GM21360 (cell line): ENCODE measurements around the gene BUD23.
"Not testable (repeated sequence)": the region's sequence is repeated elsewhere in the genome, so short reads cannot be mapped to it uniquely, and the experiment has no call there.

Source experiments
- ATAC-seq: cut with Tn5 transposase; IDR thresholded peaks from one replicate; pipeline ENCODE4 v1.9.1; 2021; ENCODE audit warnings: mild to moderate bottlenecking, moderate library complexity; ENCODE audit not compliant: unreplicated experiment

The BUD23 gene

GRCh38 chr7:73683056-73683787 is at the start of gene BUD23, which contains the start of gene DNAJC30:
Gene BUD23, plus strand, starts transcription at chr7:73683597. Its CDS starts 29 bp downstream, at chr7:73683626.
Gene DNAJC30, minus strand, starts transcription at chr7:73683453. Its CDS starts 30 bp downstream, at chr7:73683423.
- peak; percentile 85 for ATAC-seq

GRCh38 chr7:73633844-73634243 is 49.6 kb upstream of the BUD23 start:
- no peak for ATAC-seq

GRCh38 chr7:73635428-73636200 is 47.8 kb upstream of the BUD23 start:
- ATAC-seq = no peak

- ATAC-seq = no peak
Observed at GRCh38 chr7:73638911-73639310, 44.5 kb upstream of the BUD23 start.

DNA sequence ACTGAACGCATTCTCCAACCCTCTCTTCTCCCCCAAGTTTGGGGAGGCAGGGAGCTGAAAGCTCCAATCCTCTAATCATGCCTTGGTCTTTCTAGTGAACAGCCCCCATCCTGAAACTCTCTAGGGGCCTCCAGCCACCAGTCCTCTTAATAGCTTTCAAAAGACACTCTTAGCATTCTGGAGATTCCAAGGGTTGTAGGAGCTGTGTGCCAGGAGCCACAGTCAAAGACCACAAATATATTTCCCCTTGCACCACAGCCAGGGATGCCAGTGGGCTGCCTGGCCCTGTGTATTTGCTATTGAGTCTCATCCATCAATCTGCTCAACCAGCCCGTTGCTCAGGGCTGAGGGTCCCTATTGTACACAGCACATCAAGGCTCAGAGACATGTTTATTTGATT is 40.6 kb upstream of the BUD23 start:
- ATAC-seq = no peak

DNA sequence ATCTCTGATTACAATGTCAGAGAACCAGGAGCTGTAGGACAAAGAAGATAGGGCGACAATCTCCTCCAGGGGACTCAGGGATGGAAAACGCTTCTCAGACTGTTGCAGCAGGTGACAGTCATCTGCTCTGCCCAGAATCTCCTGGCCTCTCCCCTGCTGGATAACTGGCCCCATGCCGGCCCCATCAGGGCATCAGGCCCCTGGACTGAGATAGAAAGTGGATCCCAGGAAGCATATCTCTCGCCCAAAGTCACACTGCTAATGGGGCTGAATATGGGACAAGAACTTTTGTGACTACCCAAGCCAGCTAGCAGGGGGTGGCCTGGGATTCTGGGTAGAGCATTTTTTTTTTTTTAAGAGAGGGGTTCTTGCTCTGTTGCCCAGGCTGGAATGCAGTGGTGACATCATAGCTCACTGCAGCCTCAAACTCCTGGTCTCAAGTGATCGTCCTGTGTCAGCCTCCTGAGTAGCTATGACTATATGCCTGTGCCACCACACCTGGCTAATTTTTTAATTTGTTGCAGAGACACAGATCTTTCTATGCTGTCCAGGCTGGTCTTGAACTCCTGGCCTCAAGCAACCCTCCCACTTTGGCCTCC is 38.6 kb upstream of the BUD23 start:
- ATAC-seq = no peak

DNA sequence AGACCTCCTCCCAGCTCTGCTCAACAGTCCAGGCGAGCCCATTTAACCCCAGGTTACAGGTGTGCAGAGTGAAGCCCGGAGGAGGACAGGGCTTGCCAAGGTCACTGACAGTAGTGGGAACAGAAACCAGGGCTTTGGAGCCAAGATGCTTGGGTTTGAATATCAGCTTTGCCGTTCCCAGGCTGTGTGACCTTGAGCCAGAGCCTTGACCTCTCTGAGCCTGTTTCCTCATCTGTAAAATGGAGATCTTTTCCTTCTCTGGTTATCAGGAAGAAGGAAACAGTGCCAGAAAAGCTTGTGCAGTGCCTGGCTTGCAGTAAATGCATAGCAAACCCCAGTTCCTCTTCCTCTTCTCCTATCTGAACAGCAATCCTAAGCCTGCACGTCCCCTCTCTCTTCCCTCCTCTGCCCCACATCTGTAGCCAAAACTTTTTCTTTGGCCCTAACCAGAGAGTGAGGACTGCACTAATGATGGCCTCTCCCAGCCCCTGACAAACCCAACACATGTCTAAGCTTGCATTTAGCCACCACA is 37.7 kb upstream of the BUD23 start:
- no peak for ATAC-seq

- no peak for ATAC-seq
Observed at GRCh38 chr7:73646785-73647724, 36.3 kb upstream of the BUD23 start.

DNA sequence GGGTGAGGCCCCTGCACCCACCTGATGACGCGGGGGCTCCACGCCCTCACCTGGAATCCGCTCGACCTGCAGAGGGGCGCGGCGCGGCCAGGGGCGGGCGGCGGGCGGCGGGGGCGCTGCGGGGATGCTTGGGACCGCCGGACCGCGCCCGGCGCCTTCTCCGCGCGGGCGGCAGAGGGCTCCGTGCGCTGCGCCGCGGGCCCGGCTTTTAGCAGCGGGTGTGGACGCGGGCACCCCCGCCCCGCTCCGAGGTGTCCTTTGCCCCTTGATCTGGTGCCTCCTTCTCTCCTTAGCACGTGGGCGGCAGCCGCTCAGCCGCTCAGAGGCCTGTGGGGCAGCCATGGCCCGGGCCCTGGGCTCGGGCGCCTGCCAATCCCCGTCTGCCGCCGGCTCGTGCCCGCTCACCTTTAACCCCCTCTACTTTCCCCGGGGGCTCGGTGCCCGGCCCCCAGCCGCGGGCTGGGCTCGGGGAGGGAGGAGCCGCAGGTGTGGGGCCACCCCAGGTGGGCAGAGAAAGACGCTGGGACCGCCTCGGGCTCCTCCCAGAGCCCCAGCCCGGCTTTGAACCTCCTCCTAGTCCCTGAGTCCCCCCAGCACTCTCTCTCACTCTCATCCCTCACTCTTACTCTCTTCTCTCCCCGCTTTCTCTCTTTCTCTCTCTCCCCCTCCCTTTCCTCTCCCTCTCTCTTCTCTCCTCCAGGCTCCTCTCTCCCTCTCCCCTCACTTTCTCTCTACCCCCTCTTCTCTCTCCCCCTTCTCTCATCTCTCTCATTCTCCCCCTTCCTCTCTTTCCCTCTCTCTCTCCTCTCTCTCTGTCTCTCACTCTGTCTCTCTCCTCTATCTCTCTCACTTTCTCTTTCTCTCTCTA is 35.4 kb upstream of the BUD23 start:
- no peak for ATAC-seq

- ATAC-seq = no peak
Observed at GRCh38 chr7:73648593-73649332, 34.6 kb upstream of the BUD23 start.

DNA sequence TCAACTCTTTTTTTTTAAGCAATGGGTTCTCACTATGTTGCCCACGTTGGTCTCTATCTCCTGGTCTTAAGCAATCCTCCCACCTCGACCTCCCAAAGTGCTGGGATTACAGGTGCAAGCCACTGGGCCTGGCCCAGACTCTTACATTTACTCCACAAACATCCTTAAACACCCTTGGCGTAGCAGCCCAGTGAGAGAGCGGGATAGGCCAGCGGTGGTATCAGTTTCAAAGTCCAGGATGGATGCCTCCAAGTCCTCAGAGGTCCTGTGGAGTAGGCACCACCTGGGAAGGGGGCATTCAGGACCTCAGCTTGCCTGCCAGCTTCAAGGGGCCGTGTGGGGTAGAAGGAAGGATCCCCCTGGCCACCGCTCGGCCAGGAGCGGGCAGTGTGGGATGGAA is 33.8 kb upstream of the BUD23 start:
- no peak for ATAC-seq

DNA sequence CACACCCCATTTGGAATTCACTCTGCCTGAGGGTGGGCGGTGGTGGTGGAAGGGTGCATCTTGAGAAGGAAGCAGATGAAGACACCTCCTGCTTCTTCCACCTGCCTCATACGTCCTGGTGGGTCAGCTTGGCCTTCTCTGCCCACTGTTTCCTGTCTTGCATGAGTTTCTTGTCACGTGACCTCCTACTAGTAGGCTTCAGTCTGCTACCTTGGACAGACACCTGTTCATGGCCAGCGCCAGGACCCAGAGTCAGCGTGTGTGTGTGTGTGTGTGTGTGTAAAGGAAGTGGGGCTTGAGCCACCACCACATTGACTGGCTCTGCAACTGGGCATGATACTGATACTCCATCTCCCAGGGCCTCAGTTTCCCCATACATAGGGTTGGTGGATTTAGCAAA is 32.9 kb upstream of the BUD23 start:
- no peak for ATAC-seq

- ATAC-seq = no peak
Observed at GRCh38 chr7:73652541-73652949, 30.9 kb upstream of the BUD23 start.

DNA sequence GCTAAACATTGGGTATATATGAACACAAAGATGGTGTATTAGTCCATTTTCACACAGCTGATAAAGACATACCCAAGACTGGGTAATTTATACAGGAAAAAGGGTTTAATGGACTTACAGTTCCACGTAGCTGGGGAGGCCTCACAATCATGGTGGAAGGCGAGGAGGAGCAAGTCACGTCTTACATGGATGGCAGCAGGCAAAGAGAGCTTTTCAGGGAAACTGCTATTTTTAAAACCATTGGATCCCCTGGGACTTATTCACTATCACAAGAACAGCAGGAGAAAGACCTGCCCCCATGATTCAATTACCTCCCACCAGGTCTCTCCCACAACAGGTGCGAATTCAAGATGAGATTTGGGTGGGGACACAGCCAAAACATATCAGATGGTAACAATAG is 28.1 kb upstream of the BUD23 start:
- ATAC-seq = not testable (repeated sequence)

DNA sequence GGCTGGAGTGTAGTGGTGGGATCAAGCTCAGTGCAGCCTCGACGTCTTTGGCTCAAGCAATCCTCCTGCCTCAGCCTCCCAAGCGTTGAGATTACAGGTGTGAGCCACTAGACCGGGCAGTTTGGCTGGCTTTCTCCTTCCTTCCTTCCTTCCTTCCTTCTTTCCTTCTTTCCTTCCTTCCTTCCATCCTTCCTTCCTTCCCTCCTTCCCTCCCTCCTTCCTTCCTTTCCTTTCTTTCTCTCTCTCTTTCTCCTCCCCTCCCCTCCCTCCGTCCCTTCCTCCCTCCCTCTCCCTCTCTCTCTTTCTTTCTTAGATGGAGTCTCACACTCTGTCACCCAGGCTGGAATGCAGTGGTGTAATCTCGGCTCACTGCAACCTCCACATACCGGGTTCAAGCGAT is 23.4 kb upstream of the BUD23 start:
- no peak for ATAC-seq

- not testable (repeated sequence) for ATAC-seq
Observed at GRCh38 chr7:73660594-73660993, 22.8 kb upstream of the BUD23 start.

DNA sequence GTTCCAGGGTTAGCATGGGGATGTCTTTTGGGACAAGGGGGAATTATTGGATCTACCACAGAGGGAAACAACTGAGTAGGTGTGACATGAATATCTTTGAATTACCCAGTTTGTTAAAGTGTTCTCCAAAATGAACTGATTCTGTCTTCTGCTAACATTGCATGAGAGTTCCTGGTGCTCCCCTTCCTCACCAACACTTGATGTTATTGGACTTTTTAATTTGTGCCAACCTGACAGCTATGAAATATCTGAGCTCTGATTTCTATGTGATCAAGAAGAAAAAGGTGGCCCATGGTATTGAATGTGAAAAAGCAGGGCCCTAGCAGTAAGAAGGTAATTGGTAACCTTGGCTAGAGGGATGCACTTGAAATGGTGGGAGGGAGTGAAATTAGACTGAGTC is 20.4 kb upstream of the BUD23 start:
- no peak for ATAC-seq

DNA sequence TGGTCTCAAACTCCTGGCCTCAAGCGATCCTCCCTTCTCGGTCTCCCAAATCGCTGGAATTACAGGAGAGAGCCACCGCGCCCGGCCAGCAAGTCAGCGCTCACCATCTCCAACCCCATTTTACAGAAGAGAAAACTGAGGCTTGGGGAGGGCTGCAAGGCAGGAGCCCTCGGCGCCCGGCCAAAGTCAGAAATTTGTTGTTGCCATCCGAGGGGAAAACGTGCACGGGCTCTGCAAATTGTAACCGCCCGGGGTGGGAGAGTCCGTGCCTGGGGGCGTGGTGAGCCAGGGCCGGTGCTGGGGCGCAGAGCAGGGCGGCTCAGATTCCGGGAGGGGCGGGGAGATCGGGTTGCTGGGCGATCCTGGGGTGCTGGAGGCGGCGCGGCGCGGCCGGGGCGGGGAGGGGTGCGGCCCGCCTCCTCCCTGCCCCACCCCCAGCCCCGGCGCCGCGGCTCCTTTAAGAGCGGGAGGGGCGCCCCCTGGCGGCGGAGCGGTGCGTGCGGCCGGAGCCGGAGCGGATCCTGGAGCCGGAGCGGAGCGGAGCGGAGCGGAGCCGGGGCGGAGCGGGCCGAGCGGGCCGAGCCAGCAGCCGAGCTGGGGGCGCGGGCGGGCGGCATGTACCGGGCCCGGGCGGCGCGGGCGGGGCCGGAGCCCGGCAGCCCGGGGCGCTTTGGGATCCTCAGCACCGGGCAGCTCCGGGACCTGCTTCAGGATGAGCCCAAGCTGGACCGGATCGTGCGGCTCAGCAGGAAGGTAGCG is 15.9 kb upstream of the BUD23 start, which contains the start of gene VPS37D:
TSS of gene VPS37D (plus strand) at position 488 of the 759 bp plus-strand sequence. CDS start at position 616, 128 bp downstream.
- peak; percentile 92 for ATAC-seq
